AG04449 (cell line): ENCODE results near the gene CAPZB.

Experiments
- CTCF ChIA-PET: fragments of 350-600 bp; formaldehyde crosslinking; extraction: SDS; loops from one replicate; lab custom pipeline; 2021; ENCODE audit warnings: antibody characterized with exemption; lab: Yijun Ruan, JAX
- POLR2A ChIA-PET: fragments of 400-600, 350-600 bp; formaldehyde crosslinking; extraction: SDS; loops from one replicate; lab custom pipeline; 2020; ENCODE audit warnings: antibody characterized with exemption, inconsistent platforms; lab: Yijun Ruan, JAX
- DNase-seq: peaks from one replicate; pipeline ENCODE4 v3.0.0-alpha.2; 2010; ENCODE audit warnings: low read depth, low spot score
- H3K4me3 ChIP-seq: 2 replicates; pipeline ENCODE4 v1.5.1; 2011; ENCODE audit warnings: low read depth, mild to moderate bottlenecking, control low read depth, low read length
- CTCF ChIP-seq: IDR thresholded peaks from one replicate; pipeline ENCODE4 v1.5.1; 2011; ENCODE audit warnings: mild to moderate bottlenecking, moderate library complexity, low read length, control low read depth, inconsistent platforms; ENCODE audit not compliant: insufficient read depth; ENCODE audit errors: missing control alignments

Gene CAPZB

GRCh38 chr1:19468397-19468956 is 16.9 kb downstream of the CAPZB start:
- H3K4me3 ChIP-seq = no peak overlapping the region
- ChIA-PET CTCF (interaction anchor here (1.0 to 1.3 kb wide), 2 partner anchors 14 to 185 kb away, joined by 3 to 4 read pairs; no protein-coding TSS in a partner anchor), POLR2A (no interaction called here)
- no peak for DNase-seq
- no peak for TF ChIP-seq CTCF

- no peak overlapping the region for H3K4me3 ChIP-seq
- POLR2A ChIA-PET = interaction anchor here (0.6 kb wide), 1 partner anchor 71 kb away, joined by 3 read pairs; no protein-coding TSS in a partner anchor
- TF ChIP-seq CTCF = no peak
These were observed 17.8 kb downstream of the CAPZB start for GRCh38 chr1:19467199-19468187.

GRCh38 chr1:19466112-19466561 is 19.2 kb downstream of the CAPZB start:
- no peak for TF ChIP-seq CTCF
- POLR2A ChIA-PET = interaction anchor here (1.1 kb wide), 1 partner anchor 68 kb away, joined by 4 read pairs; no protein-coding TSS in a partner anchor
- CTCF ChIA-PET = interaction anchor here (0.8 to 1.5 kb wide), 7 partner anchors 12 to 194 kb away, joined by 3 to 4 read pairs (median 3); no protein-coding TSS in a partner anchor
- no peak for DNase-seq
- H3K4me3 ChIP-seq = no peak overlapping the region

More at GRCh38 chr1:19467199-19468187, 17.8 kb downstream of the CAPZB start:
- no peak for DNase-seq
- CTCF ChIA-PET = interaction anchor here (0.8 to 1.5 kb wide), 4 partner anchors 15 to 288 kb away, joined by 3 to 4 read pairs (median 3); no protein-coding TSS in a partner anchor

GRCh38 chr1:19465650-19466049 is 19.7 kb downstream of the CAPZB start:
- no peak overlapping the region for H3K4me3 ChIP-seq
- no peak for TF ChIP-seq CTCF
- POLR2A ChIA-PET = interaction anchor here (1.1 kb wide), 1 partner anchor 67 kb away, joined by 4 read pairs; no protein-coding TSS in a partner anchor
- DNase-seq = no peak
- CTCF ChIA-PET = interaction anchor here (0.8 to 1.5 kb wide), 6 partner anchors 12 to 75 kb away, joined by 3 to 4 read pairs (median 3); no protein-coding TSS in a partner anchor

GRCh38 chr1:19465123-19465522 is 20.2 kb downstream of the CAPZB start:
- H3K4me3 ChIP-seq = no peak overlapping the region
- ChIA-PET POLR2A (interaction anchor here (0.7 kb wide), 1 partner anchor 11 kb away, joined by 3 read pairs; no protein-coding TSS in a partner anchor), CTCF (interaction anchor here (0.8 kb wide), 1 partner anchor 23 kb away, joined by 3 read pairs; no protein-coding TSS in a partner anchor)
- no peak for DNase-seq
- no peak for TF ChIP-seq CTCF
